Nephron progenitor cell (in vitro differentiated cells): ENCODE data around the gene TMED8.

Experiments
- DNase-seq: peaks from one replicate; pipeline ENCODE4 v3.0.0; 2021
- H3K27ac Mint-ChIP-seq: 2 replicates; pipeline ENCODE4 v1.8.0; 2021; ENCODE audit warnings: mild to moderate bottlenecking, moderate library complexity, mixed read lengths
- H3K27me3 Mint-ChIP-seq: 2 replicates; pipeline ENCODE4 v1.8.0; 2021; ENCODE audit warnings: mild to moderate bottlenecking, low read depth, mixed read lengths; ENCODE audit not compliant: poor library complexity
- H3K36me3 Mint-ChIP-seq: 2 replicates; pipeline ENCODE4 v1.8.0; 2021; ENCODE audit warnings: low read depth, mixed read lengths
- H3K4me1 Mint-ChIP-seq: 2 replicates; pipeline ENCODE4 v1.8.0; 2021; ENCODE audit warnings: mixed read lengths
- H3K4me3 Mint-ChIP-seq: 2 replicates; pipeline ENCODE4 v1.8.0; 2021; ENCODE audit warnings: mild to moderate bottlenecking, moderate library complexity, mixed read lengths
- H3K9me3 Mint-ChIP-seq: 2 replicates; pipeline ENCODE4 v1.8.0; 2021; ENCODE audit warnings: mild to moderate bottlenecking, moderate library complexity, mixed read lengths
- TF ChIP-seq, protein P1 (sequence below): fragments of 200-600 bp; sonication (generic); IDR thresholded peaks from 2 replicates; pipeline ENCODE4 v1.5.0; 2021; ENCODE audit warnings: antibody characterized with exemption

TMED8 gene

DNA sequence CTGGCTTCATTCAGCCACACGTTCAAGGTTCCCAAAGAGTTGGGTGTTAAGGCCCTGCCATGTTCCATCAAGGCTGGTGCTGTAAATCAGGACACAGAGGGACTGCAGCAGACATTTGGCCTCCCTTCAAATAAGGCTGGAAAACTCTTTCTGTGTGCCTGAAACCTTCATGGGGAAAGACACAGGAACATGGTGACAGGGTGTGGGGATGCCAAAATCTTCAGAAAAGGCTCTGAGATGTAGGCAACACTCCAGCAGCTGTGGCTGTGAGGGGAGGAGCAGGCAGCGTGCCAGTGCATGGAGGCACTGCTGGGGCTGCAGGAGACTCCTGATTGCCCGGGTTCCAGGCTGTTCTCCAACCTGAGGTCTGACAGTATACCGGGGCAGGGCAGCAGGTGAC lies 71.2 kb downstream of the TMED8 start:
- DNase-seq = no peak
- H3K4me1 Mint-ChIP-seq = peaks cover 32% of the 10 kb centered on the region
- TF ChIP-seq, protein P1, sequence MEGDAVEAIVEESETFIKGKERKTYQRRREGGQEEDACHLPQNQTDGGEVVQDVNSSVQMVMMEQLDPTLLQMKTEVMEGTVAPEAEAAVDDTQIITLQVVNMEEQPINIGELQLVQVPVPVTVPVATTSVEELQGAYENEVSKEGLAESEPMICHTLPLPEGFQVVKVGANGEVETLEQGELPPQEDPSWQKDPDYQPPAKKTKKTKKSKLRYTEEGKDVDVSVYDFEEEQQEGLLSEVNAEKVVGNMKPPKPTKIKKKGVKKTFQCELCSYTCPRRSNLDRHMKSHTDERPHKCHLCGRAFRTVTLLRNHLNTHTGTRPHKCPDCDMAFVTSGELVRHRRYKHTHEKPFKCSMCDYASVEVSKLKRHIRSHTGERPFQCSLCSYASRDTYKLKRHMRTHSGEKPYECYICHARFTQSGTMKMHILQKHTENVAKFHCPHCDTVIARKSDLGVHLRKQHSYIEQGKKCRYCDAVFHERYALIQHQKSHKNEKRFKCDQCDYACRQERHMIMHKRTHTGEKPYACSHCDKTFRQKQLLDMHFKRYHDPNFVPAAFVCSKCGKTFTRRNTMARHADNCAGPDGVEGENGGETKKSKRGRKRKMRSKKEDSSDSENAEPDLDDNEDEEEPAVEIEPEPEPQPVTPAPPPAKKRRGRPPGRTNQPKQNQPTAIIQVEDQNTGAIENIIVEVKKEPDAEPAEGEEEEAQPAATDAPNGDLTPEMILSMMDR = no peak

DNA sequence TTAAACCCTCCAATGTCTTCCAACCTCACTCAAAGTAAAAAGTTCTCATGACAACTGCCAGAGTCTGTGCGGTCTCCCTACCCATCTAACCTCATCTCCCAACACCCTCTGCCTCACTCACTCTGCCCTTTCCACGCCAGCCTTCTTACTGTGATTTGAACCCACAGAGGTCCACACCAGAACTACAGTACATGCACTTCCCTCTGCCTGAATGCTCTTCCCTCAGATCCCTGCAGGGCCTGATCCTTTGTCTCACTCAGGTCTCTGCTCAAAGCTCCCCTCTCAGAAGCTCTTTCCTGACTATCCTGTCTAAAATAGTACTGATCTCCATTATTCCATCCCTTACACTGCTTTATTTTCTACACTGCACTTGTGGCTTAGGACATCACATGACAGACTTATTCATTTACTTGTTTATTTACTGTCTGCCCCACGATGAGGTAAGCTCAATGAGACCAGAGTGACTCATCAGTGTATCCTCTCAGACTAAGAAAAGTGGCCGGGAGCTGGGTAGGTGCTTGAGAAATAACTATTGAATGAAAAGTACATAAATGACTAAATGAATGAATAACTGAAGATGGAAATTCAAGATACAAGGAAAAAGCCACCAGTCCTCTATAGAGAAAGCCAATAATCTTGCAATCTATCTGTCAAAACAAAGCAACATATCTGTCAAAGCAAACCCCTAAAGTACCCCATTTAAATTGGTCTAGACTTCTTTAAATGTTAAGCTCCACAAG lies 73.3 kb downstream of the TMED8 start:
- Mint-ChIP-seq H3K27me3 (no peaks in the 10 kb centered on the region), H3K9me3 (no peaks in the 10 kb centered on the region), H3K27ac (no peak overlapping the region), H3K4me3 (no peak overlapping the region), H3K4me1 (peaks cover 32% of the 10 kb centered on the region), H3K36me3 (peaks cover 23% of the 10 kb centered on the region)
- TF ChIP-seq, protein P1 = no peak
- DNase-seq = no peak

More for the DNA sequence above, 71.2 kb downstream of the TMED8 start:
- Mint-ChIP-seq H3K9me3 (no peaks in the 10 kb centered on the region), H3K27me3 (no peaks in the 10 kb centered on the region), H3K4me3 (no peak overlapping the region), H3K27ac (no peak overlapping the region), H3K36me3 (peaks cover 25% of the 10 kb centered on the region)

DNA sequence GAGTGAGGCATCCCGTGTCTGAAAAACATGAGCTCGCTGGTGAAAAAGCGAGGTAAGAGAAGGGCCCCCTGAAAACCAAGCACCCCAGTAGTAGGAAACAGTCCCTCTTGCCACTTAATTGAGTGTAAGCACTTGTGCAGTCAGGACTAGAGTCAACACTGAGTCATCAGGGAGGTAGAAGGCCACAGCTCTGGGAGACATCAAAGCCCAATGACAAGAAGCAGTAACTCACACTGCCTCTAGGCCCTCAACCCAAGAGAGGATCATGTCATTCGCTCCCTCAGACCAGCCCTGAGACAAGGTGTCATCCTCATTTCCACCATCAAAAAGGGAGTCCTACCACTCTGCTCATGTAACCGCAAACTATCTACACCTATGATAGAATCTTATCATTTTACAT lies 74.0 kb downstream of the TMED8 start:
- Mint-ChIP-seq H3K4me1 (peaks cover 32% of the 10 kb centered on the region), H3K27me3 (no peaks in the 10 kb centered on the region), H3K27ac (no peak overlapping the region), H3K4me3 (no peak overlapping the region), H3K36me3 (peaks cover 29% of the 10 kb centered on the region), H3K9me3 (no peaks in the 10 kb centered on the region)
- TF ChIP-seq, protein P1 = no peak
- no peak for DNase-seq

DNA sequence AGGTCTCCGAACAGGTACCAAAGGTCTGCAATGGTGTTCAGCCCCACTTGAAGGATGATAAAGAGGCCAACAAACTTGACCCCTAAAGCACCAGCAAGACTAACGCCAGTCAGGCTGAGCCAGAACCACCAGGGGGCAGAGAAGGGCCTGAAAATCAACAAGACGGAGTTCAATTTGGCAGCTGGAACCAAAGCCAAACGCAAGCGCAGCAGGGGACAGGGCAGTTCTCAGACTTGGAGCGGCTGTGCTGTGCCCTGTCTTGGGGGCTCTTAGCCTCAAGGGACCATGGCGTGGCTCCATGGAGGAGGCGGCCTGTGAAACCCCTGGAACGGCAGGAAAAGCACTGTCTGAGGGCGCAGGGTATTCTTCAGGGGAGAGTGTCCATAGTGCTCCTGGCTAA lies 75.8 kb downstream of the TMED8 start:
- Mint-ChIP-seq H3K27ac (no peak overlapping the region), H3K27me3 (no peaks in the 10 kb centered on the region), H3K4me1 (peaks cover 15% of the 10 kb centered on the region), H3K4me3 (no peak overlapping the region), H3K36me3 (peaks cover 44% of the 10 kb centered on the region), H3K9me3 (no peaks in the 10 kb centered on the region)
- TF ChIP-seq, protein P1 = peak; percentile 67
- peak; percentile 83 for DNase-seq

DNA sequence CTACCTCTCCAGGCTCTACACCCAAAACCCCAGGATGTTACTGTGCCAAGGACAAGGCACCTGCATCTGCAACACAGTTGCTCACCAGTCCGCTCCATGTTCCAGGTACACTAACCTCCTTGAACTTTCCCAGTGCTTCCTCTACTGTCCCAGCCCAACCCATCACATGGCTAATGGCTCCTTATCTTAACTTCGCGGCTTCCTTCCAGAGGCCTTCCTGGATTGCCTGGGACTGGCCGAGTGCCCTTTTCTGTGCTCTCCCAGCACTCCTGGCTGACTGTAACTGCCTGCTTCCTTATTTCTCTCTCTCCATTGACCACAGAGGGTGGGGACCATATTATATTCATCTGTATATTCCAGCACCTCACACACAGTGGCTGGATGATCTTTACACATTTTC lies 77.1 kb downstream of the TMED8 start:
- TF ChIP-seq, protein P1 = no peak
- DNase-seq = no peak
- Mint-ChIP-seq H3K27me3 (no peaks in the 10 kb centered on the region), H3K4me3 (no peak overlapping the region), H3K9me3 (no peaks in the 10 kb centered on the region), H3K4me1 (peaks cover 13% of the 10 kb centered on the region), H3K27ac (no peak overlapping the region), H3K36me3 (peaks cover 51% of the 10 kb centered on the region)

DNA sequence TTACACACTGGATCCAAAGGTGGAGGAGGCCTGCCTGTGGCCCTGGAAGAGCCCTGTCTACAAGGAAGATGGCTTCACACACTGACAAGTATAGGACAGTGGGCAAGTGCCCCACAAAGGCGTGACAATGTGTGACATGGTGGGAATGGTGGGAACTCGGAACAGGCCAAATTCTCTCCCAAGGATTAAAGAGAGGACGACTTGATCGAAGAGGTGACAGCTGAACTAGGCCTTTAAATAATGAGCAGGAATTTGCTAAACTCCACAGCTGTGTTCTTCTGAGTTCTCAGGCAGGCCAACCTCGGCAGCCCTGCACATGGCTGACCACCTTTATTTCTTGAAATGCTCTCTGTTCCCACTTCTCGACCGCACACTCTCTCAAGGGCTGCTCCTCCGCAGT lies 80.0 kb downstream of the TMED8 start:
- no peaks in the 10 kb centered on the region for H3K9me3 Mint-ChIP-seq
- no peak overlapping the region for H3K4me3 Mint-ChIP-seq
- no peaks in the 10 kb centered on the region for H3K27me3 Mint-ChIP-seq
- DNase-seq = no peak
- no peak overlapping the region for H3K27ac Mint-ChIP-seq
- H3K4me1 Mint-ChIP-seq = no peaks in the 10 kb centered on the region
- peaks cover 50% of the 10 kb centered on the region for H3K36me3 Mint-ChIP-seq
- TF ChIP-seq, protein P1 = no peak
